GM21529 (cell line): ENCODE results near the gene MYH14.
"Not testable (repeated sequence)": the region's sequence is repeated elsewhere in the genome, so short reads cannot be mapped to it uniquely, and the experiment has no call there.

ENCODE experiments used
- ATAC-seq: cut with Tn5 transposase; IDR thresholded peaks from one replicate; pipeline ENCODE4 v1.9.1; 2021; ENCODE audit not compliant: unreplicated experiment

MYH14 gene

DNA sequence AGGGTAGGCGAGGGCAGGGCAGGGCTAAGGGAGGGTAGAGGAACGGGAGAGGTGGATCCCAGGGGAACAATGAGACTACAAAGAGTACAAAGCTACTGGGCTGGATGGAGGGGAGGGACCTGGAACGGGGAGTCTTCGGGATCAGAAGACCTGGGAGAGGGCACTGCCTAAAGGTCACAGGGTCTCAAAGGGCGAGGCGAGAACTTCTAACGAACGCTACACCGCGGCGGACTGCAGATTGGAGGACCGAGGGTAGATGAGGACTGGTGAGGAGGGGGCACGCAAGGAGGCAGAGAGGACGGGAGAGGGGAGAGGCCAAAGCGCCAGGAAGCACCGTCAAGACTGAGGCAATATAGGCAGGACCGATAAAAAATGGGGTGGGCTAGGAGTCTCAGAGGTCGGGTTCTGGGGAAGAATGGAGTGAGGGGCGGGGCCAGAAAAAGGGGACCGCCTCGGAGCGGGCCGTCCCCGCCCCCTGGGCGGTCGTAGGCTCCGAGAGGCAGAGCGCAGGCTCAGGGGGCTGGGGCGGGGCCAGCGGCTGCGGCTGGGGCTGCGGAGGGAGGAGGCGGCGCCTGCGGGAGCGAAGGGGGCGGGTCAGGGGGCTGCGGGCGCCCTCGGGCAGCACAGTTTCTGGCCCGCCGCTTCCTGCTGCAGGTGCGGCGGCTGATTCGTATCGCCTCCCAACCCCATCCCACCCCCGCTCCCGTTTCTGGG is 127.1 kb downstream of the MYH14 start:
- no peak for ATAC-seq

DNA sequence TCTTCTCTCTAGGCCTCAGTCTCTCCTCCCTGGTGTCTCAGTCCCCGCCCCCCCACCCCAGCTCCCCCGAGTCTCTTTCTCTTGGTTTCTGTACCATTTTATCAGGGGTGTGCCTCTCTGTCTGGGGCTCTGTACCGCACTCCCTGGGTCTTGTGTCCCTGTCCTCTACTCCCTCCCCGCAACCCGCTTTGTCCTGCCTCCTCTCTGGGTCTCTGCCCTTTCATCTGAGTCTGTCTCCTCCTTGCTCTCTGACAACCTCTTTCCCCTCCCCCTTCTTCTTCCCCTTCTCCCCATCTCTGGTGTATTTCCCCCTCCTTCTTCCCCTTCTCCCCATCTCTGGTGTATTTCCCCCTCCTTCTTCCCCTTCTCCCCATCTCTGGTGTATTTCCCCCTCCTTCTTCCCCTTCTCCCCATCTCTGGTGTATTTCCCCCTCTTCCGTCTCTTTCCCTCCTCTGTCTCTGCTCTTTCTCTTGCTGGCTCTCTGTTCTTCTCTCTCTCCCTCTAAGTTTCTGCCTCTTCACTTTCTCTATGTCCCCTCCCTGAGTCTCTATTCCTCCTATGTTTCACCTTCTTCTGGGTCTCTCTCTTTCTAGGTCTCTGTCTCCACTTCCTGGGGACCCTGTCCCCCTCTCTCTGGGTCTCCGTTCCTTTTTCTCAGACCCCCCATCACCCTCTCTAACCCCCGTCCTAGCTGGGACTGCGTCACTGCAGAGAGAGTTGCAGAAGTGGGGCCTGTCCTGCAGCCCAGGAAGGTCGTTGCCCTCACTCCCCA is 128.0 kb downstream of the MYH14 start:
- ATAC-seq: no peak

DNA sequence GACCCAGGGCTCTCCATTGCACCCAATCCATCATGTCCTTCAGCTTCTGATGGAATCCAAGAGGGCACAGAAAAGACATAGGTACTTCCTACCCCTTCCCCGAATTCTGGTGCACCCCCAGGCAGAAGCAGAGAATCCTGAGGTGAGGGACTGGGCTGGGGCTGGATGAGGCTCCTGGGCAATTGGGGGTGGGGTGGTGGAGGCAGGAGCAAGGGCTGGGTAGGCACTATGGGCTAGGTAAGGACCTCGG is 128.5 kb downstream of the MYH14 start:
- ATAC-seq: no peak

DNA sequence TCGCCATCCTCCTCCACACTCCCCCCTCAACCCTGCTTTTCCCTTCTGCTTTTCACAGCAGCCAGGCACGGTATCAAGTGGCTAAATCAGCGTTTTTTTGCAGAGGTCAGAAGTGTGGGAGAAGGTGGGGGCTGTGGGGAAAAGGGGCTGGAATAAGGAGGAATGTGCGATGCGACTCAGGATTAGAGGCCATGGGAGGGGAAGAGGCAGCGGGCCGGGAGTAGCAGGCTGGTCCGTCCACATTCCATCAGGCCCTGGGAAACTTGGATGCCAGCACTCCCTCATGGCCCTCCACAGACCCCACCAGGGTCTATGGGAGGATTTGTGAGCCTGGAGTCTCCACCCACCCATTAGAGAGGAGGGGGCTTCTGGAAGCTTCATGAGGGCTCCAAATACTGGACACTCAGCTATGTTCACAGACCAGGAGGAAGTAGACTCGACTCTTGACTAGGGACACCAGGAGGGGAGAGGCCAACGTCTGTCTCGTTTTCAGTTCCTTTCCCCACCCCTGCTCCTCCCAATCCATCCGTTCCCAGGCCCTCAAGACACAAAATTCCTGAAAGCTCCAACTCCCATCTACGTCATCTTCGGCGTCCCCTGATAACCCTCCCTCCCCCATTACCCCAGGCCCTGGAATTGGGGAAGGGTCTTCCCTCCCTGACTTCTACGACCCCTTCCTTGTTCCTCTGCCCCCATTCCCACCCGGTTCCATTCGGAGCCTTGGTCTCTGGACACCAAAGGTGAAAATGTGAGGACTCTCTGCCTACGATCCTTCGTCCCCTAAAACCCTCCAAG is 129.0 kb downstream of the MYH14 start:
- no peak for ATAC-seq

DNA sequence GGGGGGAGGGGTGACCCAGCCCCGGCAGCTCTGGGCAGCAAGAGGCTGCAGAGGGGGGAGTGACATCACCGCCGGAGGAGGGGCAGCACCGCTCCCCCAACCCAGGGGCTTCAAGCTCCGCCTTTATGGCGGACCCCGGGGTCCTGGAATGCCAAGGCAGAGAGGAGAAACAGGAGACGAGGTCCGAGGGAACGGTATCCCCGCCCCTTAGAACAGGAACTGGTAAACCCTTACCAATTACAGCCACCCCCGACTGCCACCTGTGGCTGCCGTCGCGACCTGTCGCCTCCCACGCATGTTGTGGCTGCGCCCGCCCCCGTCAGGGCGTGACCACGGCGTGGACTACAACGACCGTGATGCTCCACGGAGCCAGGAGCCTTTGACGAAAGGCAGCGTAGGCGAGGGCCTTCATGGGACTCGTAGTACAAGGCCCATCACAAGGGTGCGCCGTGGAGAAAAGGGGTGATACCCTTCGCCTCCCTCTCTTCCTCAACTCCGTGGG is 129.9 kb downstream of the MYH14 start:
- peak; percentile 40 for ATAC-seq

DNA sequence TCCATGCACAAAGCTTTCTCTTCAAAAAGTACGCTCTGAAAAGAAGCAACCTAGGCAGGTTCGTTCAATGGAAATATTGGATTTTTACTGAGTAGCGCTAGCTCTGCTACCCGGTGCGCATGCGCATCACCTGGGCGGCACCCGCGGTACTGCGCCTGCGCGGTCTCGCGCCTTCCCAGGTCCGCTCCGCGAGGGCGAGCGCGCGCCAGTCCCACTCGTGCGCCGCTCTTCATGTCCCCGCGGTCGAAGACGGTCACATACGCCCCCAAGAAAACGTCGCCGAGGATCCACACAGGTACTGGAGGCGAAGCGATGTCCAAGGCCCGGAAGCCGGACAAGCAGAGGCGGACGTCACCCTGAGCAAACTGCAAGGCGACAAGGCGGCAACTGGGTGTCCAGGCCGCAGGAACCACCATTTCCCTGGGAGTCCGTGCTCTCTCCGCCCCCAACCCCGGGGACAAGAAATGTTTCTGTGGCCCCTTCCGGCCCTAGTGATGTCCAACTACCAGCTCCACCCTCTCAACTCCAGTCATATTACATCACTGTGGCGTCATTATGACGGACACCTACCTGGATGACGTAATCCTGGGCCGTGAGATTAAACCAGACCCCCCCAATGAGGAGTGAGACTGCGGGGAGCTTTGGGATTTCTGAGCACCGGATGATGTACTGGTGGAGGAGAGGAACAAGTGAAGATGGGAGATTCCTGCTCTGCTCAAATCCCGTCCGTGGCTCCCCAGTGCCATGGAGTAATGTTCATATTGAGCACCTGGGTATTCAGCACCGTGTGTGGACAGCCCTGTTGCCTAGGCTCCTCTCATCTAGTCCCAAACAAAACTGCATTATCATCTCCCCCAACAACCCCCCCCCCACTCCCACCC is 130.6 kb downstream of the MYH14 start:
- ATAC-seq: no peak

DNA sequence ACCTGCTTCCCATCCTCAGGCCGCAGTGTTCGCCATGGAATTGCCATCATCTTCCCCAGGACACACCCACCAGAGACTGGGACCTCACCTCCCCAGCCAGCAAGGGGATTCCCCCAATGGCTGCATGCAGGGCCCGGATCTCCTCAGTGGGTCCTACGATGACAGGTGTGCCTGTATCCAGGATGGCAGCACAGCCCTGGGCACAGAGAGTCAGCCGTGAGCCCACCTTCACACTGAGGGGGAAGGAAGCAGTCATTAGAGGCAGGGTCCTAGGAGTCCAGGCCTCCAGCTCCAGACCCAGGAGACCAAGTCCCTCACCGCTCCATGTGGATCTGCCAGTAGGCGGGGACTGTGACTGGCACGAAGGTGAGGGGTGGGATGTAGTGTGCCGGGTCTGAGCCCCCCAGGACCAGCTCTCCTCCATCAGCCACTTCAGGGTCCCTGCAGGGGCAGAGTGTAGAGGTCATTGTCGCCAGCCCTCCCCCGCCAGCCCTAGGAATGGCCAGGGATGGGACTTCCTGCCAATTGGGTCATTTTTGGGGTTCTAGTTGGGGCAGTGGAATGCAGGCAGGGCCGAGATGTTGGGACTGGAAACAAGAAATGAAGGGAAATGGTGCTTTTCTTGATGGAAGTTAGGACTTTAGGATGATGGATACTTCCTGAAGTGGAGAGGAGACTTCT is 131.5 kb downstream of the MYH14 start:
- no peak for ATAC-seq

DNA sequence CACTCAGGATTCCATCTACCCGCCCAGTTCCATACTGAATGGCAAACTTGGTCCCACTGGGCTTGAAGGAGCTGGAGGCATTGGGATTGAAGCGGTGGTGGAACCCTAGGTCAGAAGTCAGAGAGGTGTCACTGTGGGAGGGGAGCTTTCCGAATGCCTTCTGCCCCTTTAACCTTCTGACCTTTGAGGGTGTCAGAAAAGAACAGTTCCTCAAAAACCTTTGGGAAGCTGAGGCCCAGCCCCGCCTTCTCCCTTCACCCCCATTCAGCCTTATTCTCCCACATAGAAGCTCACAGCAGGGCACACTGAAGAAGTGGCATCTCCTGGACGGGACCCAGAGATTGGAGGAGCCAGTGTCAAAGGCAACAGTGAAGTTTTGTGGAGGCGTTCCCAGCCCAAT is 133.6 kb downstream of the MYH14 start:
- ATAC-seq: not testable (repeated sequence)

DNA sequence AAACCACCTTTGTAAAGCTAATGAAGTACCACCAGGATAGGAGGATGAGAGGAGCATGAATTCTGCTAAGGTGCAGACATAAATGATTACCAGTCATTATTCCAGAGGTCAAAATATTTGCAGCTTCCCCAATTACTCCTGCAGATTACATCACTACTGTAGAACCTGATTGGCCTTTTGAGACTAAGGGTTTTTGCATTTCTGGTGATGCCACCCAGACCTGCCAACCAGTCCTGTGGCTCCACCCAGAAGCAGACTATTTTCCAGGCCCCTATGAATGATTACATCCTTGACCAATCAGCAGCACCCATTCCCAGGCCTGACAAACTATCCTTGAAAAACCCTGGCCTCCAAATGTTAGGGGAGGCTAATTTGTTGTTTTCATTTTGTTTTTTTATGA is 136.9 kb downstream of the MYH14 start:
- no peak for ATAC-seq

DNA sequence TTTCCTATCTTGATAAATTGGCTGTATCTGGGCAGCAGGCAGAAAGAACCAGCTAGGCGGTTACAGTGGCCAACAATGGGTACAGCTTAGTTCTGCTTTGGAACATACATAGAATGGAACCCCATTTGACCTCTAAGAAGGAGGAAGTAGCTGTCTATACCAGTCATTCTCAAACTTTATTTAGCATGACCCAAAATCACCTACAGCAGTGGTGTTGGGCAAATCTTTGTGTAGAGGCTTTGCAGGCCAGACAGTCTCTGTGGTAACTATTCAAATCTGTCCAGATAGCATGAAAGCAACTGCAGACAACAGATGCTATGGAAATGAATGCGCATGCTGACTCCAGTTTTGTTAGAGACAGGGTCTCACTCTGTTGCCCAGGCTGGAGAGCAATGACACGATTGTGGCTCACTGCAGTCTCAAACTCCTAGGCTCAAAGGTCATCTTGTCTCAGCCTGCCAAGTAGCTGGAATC is 137.7 kb downstream of the MYH14 start:
- ATAC-seq: peak; percentile 59

DNA sequence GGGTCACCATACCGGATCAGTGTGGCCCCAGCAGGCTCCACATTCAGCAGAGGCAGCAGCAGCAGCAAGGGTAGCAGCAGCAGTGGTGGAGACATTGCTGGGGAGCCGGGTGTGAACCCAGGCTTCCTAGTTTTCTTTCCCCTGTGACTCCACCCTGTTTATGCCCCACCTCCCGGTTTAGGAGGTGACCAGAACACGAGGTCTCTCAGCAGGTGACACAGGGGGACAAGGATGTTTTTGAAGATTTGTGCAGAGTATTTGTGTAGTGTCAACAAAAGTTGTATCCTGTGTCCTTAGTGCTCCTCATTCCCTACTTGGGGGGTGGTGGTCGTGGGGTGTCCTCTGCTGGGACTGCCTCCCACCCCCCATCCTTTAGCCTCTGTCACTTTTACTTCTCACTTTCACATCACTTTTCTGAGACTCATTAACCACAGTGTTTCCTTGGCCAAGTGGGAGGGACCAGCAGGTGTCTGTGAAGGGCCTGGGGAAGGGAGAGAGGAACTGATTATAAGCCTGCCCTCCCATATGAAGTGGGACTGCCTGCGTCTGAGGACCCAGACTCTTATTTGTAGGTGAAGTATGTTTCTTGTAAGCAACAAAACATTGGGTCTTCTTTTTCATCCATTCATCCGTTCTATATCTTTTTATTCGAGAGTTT is 141.4 kb downstream of the MYH14 start:
- ATAC-seq: no peak

DNA sequence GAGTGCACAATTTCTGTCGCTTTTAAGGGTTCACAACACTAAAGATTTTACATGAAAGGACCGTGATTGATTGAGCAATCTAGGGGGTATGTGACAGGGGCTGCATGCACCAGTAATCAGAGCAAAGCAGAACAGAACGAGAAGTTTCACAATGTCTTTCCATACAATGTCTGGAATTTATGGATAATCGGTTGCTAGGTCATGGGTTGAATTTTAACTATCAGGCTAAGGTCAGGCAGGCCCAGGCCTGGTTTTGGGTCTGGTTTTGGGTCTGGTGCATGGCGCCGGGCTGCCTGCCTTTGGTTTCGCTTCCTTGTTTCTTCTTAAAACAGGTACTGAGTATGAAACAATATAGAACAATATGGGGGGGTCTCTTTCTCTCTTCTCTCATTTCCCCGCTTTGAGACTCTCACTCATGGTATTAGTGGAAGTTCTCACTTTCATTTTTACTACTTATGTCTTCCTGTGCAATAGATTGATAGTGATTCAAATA is 143.7 kb downstream of the MYH14 start:
- ATAC-seq: peak; percentile 40

DNA sequence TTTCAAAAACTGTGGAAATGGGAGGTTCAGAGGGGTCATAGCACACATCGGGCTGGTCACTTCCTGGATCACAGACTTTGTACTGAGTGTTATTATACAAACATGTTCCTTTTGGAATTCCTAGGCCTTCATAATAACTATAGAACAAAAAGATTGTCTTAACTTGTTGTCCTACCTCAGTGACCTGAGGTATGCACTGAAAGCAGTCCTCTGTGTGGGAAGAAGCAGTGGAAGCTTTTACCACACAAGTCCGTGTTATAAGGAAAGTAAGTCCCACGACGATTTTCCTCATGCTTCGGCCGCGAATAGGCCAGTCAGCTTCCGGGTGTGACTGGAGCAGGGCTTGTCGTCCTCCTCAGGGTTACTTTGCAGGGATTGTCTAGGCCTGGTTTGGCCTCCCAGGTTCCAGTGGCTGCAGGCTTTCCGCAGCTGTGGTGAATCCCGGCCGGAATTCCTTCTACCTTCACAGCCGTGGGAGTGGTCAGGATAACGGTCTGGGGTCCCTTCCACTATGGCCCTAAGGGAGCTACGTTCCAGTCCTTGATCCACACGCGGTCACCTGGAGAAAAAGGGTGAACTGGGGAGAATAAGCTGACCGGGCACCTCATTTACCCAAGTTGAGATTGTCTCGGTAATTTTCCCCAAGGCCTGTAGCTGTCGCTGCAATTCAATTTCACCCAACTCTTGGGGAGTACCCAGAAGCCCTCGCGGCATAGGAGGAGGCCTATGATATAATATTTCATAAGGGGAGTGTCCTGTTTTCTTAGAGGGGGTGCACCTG is 146.0 kb downstream of the MYH14 start:
- ATAC-seq: no peak

DNA sequence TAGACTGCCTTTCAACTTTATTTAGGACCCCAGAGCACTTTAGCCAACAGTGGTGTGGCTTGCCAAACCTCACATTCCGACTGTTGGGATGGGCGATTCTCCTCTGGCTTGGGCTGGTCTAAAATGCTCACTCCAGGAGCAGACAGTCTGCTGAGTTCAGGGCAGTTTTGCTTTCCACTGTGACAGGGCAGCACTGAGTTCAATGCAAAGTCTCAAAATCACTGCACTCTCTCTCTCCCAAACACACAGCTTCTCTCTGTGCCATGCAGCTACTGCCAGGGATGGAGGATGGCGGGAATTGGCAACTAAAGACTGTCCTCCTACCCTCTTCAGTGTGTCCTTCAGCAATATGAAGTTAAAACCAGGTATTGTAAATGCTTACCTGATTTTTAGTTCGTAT is 148.8 kb downstream of the MYH14 start:
- no peak for ATAC-seq

DNA sequence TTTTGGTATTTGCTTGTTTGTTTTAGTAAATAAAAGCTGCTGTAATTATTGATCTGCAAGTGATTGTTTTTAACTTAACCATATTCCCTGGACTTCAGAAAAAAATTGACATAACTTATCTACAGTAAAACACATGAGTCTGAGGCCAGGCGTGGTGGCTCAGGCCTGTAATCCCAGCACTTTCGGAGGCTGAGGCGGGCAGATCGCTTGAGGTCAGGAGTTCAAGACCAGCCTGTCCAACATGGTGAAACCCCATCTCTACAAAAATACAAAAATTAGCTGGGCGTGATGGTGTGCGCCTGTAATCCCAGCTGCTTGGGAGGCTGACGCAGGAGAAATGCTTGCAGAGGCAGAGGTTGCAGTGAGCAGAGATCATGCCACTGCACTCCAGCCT is 150.1 kb downstream of the MYH14 start:
- ATAC-seq: not testable (repeated sequence)

DNA sequence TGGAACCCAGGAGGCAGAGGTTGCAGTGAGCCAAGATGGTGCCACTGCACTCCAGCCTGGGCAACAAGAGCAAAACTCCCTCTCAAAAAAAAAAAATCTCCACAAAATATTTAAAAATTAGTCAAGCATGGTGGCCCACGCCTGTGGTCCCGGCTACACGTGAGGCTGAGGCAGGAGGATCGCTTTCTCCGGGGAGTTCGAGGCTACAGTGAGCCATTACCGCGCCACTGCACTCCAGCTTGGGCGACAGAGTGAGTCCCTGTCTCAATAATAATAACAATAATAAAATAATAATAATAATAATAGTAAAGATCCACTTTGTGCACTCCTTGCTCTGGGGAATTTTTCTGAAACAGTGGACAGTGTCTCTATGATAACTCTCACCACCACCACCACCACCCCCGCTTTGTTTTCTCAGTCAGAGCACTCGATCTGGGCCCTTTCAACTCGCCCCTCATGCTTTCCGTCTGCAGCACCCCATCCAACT is 153.3 kb downstream of the MYH14 start:
- ATAC-seq: no peak

DNA sequence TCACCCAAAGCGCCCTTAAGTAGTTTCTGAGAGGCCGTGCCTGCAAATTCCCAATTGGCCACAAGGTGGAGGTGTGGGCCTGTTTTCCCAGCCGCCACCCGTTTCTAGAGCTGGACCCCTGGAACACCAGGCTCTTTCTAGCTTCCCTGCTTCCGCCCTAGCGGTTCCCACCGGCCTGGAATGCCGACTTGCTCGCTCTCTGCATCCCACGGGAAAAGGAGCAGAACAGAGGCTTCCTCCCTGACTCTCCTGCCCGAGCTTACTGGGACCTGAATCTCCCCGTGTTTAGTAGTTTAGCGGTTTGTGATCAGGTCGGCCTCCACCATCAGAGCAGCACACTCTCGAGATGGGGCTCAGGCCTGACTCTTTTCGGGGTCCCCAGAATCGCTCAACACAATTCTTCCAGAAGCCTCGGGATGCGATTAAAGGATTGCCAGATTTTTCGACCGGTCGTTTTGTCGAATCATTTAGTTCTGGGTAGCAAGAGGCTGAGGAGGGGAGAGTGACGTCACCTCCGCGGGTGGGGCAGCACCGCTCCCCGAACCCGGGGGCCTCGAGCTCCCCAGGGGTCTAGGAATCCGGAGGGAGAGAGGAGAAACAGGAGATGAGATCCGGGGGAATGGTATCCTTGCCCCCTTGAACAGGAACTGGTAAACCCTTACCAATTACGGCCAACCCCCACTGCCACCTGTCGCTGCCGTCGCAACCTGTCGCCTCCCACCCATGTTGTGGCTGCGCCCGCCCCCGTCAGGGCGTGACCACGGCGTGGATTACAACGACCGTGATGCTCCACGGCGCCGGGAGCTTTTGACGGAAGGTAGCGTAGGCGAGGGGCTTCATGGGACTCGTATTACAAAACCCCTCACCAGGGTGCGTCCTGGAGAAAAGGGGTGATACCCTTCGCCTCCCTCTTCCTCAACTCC is 154.0 kb downstream of the MYH14 start:
- ATAC-seq: peak; percentile 55
